ENCODE data around the gene KRTAP12-4.
"Not testable (repeated sequence)": the region's sequence is repeated elsewhere in the genome, so short reads cannot be mapped to it uniquely, and the experiment has no call there.

The KRTAP12-4 gene

GRCh38 chr21:44686843-44687561 lies 32.5 kb upstream of the KRTAP12-4 start:
- DNase-seq, result no peak

DNA sequence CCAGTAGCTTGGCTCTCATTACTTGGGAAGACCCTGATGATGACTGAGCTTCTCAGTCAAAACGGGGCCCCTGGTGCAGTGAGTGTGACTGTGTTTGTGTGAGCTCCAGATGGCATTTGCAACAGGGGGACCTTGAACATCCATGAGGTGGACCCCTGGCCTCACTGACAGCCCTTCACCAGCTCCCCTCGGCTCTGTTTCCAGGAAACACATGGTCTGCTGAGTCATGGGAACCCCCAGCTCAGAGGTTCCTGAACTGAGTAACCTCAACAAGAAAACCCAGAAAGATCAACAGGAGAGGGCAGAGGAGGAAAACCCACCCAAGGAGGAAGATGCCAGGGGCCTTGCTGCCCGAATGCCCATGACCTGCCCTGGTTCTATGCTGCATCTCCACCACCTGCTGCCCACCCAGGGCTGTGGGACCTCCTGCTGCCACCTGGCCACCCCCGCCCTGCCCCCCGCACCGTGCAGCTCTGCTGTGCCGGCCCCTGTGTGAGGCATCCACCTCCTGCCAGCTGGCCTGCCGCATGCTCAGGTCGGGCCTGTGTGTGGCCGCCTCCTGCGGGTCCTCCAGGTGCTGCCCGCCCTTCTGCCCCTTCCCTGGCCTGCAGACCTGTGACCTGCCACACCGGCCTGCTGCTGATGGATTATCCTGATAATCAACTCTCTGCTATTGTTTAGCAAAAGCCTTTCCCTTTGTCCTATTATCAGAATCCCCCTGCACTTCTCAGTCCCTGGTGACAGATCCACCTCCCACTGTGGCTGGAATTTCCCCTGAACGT lies 31.7 kb upstream of the KRTAP12-4 start:
- DNase-seq, result no peak

DNA sequence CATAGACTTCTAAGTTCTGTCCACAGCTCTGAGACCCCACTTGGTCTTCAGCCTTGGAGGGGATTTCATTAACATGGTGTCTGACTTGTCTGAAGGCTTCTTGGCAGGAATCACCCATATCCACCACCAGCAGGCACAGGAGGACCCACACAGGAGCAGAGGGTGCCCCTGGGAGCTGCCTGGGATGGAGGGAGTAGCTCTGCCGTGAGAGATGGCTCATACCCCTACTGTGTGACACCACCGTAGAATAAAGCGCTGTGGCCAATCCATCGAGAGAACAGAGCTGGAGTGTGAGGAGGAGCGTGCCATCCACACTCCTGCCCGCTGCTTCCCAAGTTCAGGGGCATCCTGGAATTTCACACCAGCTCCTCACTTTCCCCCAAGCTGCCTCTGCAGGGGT lies 30.6 kb upstream of the KRTAP12-4 start:
- not testable (repeated sequence) for DNase-seq

GRCh38 chr21:44684483-44684882 lies 30.0 kb upstream of the KRTAP12-4 start:
- DNase-seq, result no peak

DNA sequence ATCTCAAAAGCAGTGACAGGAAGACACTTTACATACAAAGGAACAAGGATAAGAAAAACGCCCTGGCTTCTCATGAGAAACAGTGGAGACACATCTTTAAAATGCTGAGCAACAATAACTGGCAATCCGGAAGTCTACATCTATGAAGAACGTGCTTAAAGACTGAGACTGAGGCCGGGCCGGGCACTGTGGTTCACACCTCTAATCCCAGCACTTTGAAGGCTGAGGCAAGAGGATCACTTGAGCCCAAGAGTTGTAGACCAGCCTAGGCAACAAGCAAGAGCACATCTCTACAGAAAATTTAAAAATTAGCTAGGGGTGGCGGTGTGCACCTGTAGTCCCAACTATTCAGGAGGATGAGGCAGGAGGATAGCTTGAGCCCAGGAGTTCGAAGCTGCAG lies 29.6 kb upstream of the KRTAP12-4 start:
- no peak for DNase-seq

GRCh38 chr21:44682580-44683151 lies 28.2 kb upstream of the KRTAP12-4 start:
- DNase-seq, result no peak

DNA sequence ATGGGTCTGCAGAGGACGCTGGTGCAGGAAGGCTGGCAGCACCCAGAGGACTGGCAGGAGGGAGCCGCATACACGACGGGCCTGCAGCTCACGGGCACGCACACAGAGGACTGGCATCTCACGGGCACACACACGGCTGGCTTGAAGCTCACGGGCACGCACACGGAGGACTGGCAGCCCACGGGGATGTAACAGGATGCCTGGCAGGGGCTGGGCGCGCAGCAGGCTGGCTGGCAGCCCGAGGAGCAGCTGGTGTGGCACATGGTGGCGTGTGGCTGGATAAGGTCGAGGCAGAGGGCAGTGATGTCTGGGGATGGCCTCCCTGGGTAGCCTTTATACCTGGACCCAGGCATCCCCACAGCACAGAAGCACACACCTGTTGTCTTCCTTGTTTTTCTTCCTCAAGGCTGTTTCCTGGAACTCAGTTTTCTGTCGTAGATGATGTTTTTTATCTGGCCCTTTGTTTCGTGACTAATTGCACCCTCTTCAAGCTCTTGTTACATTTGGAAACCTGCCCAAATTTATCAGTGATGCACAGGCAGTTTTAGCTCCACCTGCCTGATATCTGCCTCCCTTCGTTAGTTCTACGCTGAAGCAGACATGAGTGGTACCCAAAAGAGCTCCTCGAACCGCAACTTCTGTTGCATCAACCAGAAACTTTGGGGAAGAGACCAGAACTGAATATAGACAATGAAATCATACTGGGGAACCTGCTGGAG lies 27.6 kb upstream of the KRTAP12-4 start, which contains the start of gene KRTAP12-1:
Gene KRTAP12-1 (minus strand): TSS at position 303 of the 719 bp plus-strand sequence. CDS start 40 bp downstream, at position 263.
- DNase-seq, result no peak

- DNase-seq, result no peak
Measured at GRCh38 chr21:44681152-44681551, 26.7 kb upstream of the KRTAP12-4 start.

DNA sequence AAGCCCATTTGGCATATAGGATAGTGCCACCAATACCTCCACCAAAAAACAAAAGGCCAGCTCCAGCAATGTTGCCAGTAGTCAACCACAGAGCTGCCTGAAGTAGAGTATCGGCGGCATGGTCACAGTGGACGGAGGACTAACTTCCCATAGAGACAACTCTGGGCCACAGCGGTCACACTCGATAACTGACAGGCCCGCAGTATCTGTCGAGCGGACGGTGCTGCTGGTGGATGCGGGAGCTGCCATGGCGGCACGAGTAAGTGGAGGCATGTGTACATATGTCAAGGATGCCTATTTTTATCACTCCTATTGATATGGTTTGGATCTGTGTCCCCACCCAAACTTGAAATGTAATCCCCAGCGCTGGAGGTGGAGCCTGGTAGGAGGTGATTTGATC lies 23.4 kb upstream of the KRTAP12-4 start:
- no peak for DNase-seq

DNA sequence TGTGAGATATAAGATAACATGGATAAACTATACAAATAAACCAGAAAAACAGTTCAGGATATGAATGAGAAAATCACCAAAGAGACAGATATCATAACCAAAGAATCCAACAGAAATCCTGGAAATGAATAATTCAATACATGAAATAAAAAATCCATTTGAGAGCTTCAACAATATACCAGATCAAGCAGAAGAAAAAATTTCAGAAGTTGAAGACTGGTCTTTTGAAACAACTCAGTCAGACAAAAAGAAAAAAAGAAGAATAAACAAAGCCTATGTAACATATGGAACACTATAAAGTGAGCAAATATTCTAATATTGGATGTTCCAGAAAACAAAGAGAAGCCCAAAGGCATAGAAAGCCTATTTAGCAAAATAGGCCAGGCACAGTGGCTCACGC lies 17.5 kb upstream of the KRTAP12-4 start:
- DNase-seq, result no peak

- DNase-seq, result no peak
Measured at GRCh38 chr21:44670642-44671432, 16.4 kb upstream of the KRTAP12-4 start.

DNA sequence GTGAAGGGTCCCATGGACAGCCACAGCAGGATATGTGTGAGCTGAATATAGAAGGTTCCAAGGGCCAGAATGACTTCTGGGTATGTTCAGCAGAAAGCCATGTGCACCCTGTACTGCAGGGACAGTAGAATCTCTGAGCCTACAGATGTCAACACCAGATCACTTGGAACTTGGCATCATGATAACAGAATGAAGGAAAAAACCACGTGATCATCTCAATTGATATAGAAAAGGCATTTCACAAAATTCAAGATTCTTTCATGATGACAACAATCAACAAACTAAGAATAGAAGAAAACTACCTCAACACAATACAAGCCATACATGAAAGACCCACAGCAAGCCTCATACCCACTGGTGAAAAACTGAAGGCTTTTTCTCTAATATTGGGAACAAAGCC lies 13.2 kb upstream of the KRTAP12-4 start:
- no peak for DNase-seq

DNA sequence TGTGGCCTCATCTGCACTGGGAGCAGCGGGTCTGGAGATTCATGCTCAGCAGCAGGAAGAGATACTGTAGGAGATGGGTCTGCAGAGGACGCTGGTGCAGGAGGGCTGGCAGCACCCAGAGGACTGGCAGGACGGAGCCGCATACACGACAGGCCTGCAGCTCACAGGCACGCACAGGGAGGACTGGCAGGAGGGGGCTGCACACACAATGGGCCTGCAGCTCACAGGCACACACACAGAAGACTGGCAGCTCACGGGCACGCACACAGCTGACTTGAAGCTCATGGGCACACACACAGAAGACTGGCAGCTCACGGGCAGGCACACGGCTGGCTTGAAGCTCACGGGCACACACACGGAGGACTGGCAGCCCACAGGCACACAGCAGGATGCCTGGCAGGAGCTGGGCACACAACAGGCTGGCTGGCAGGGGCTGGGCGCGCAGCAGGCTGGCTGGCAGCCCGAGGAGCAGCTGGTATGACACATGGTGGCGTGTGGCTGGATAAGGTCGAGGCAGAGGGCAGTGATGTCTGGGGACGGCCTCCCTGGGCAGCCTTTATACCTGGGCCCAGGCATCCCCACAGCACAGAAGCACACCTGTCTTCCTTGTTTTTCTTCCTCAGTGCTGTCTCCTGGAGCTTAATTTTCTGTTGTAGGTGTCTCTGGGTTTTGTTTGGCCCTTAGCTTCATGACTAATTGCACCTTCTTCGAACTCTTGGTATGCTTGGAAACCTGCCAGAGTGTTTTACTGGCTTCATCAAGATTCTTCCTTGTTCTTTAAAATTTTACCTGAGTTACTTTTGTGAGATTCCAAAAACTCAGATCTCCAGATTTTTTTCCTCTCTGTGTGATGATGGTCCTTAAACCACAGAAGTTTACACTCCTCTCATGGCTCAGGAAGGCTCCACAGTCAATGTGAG lies 12.2 kb upstream of the KRTAP12-4 start, which contains the start of gene KRTAP12-2:
Gene KRTAP12-2 (minus strand): TSS at position 527 of the 920 bp plus-strand sequence. CDS start 41 bp downstream, at position 486.
- no peak for DNase-seq

GRCh38 chr21:44664691-44665090 lies 10.2 kb upstream of the KRTAP12-4 start:
- DNase-seq, result no peak

DNA sequence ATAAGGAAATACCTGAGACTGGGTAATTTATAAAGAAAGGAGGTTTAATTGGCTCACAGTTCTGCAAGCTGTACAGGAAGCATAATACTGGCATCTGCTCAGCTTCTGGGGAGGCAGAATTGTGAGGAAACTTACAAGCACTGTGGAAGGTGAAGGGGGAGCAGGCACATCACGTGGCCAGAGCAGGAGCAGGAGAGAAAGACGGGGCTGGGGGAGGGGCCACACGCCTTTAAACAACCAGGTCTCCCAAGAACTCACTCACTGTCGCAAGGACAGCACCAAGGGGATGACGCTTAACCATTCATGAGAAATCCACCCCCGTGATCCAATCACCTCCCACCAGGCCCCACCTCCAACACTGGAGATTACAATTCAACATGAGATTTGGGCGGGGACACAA lies 7.1 kb upstream of the KRTAP12-4 start:
- not testable (repeated sequence) for DNase-seq

- no peak for DNase-seq
Measured at GRCh38 chr21:44658913-44659595, 4.6 kb upstream of the KRTAP12-4 start.

DNA sequence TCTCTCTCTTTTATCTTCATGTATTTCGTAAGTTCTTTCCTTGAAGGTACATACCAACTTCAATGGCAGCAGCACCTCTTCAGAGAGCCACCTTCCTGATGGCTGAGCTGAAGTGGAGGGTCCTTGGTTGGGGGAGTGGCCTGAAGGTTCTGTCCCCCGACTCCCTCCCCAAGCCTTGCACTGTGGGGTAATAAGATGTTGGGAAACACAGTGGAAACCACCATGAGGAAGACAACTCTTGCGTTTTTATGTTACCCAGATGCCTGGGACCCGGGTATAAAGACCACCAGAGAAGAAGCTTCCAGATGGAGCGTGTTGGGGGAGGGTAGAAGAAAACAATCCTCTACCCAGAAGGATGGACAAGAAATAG lies 4.1 kb upstream of the KRTAP12-4 start:
- no peak for DNase-seq

GRCh38 chr21:44657635-44658540 lies 3.4 kb upstream of the KRTAP12-4 start, which contains the start of gene KRTAP12-3:
TSS of gene KRTAP12-3 (plus strand) at chr21:44657932. CDS start at chr21:44657980, 48 bp downstream.
- no peak for DNase-seq

GRCh38 chr21:44656868-44657267 lies 2.4 kb upstream of the KRTAP12-4 start:
- DNase-seq, result no peak

All from fibroblast of skin of abdomen (primary cell).